Measurements from ENCODE around the gene PARVG.

The PARVG gene

DNA sequence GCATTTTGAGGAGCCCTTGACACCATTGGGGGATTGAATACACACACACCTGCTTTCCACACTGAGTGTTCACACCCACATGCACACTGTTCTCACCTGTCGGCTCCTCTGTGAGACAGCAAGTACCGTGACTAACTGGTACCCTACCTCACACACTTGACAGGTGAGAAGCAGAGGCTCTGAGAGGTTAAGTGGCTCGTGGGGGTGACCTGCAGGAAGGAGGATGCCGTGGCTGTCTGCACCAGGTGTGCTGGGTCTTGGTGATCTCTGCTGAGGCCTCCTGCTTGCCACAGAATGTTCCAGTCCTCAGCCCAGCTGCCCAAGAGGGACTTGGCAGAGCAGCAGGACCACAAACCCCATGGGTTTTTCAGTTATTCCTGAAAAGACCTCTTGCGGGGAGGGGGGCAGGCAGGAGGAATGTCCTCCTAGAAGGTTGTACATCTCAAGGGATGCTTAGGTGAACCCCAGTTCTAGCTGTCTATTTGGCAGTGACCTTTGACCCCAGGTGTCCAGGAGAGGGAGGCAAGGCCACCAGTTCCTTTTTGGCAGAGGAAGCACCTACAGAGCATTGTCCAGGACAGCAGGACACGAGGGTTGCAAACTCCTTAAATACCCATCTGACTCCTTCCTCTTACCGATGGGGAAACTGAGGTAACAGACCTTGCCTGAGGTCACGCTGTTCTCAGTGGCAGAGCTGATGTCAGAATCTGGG, 66.0 kb downstream of the PARVG start:
- no peak for DNase-seq

DNA sequence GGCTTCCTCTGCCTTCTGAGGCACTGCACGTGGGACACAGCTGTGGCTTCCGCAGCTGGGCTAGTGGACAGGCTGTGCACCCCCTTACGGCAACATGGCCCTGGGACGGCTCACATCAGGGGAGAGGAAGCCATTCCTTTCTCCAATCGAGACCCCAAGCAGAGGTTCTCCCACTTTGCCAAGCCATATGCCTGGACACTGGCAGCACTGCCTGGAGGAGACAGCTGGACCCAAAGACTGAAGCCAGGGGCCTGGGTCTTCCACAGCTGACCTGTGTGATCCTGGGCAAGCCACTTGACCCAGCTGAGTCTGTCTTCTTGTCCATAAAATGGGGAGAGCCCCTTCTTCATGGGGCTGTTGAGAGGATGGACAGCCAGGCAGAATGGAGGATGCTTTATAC, 66.6 kb downstream of the PARVG start:
- DNase-seq: no peak

DNA sequence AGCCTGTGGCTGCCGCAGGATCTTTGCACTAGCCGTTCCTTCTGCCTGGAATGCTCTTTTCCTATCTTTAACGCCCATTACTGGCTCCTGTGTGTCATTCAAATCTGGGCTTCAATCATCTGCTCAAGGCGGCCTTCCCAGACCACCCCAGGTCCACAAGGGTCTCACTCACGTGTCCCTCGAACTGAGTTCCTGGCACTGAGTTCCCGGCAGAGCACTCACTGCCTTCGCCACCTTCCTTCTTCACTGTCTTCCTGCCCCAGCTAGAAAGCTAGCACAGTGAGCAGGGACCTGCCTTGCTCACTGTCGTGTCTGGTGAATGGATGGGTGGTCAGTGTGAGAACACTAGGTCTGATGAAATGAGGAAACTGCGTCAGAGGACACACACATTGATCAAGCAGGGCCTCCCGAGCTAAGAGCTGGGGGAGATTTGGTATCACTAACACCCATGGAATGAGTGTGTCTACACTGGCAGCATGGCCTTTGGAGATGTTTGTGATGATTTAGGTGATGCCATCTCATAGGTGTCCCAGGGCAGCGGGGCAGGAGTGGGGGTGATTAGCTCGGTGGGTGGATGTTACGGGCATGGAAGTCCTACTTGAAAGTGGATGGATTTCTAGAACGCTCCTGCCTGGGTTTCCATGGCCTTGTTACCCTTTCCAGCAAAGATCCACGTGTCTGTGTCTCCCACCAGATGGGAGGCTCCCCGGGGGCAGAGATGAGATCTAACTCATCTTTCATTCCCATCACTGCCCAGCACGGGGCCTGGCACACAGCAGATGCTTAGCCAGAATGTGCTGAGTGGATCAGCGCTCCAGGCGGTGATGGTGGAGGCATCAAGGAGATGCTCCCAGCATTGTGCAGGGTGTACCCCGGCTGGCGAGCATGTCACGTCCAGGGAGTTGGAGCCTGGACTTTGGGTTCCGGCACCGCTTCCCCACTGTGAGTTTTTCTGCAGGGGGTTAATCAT, 67.5 kb downstream of the PARVG start:
- no peak for DNase-seq

DNA sequence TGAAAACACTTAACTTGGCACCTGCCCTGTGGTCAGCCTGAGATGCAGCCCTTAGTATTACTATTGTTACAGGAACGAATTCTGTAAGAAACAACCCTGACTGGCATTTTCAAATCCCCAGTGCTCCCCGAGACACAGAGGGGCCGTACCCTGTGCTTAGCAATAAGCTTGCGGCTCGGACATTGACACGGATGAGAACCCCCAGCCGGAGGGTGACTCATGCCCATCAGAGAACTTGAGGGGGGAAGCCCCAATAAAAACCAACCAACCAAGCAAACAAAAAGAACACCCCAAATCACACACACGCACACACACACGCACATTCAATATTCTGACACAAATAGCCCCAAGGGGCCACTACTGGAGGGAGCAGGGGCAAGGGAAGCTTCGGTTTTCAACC, 68.2 kb downstream of the PARVG start:
- DNase-seq: no peak

DNA sequence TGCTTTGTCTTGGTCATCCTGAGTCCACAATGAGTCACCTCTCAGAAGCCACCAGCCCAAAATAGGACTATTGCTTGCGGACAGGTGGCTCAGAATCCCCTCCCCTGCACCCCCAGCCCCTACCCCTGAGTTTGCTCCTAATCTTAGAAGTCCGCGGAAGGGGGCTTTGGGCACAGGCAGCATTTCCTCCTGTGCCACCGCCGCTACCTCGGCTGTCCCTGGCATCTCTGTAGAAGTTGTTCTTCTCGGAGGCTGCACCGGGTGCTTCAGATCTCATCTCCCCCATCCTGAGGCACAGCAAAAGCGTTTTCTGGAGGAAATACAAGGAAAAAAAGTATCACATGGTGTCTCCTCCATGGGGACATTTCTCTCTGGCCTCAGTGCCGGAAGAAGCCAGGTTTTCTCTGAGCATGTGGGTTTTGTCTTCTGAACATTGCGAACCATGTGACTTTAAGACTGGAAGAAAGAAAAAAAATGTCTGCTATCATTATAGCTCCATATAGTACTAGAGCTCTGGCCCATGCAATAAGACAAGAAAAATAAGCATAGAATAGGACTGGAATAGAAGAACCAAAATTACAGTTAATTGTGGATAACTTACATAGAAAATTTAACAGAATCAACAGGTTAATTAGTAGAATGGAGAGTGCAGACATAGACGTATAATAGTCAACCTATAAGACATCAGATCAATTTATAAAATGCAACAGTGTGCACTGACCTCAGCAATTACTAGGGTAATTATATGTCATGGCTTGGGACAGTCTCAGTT, 68.8 kb downstream of the PARVG start:
- DNase-seq: no peak

DNA sequence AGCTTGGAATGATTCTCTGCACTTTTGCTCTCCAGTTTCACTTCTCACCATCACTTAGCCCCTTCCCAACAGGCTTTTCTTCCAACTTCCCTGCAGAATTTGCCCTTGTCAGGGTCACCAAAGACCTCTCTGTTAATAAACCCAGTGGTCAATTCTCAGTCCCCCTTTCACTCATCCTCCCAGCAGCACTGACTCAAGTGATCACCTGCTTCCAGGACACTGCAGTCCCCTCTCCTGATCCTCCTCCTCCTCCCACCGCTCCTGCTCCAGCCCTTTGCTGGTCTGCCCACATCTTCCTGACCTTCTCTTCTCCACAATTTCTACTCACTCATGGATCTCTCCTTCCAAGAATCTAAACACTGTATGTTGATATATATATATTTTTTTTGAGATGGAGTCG, 74.1 kb downstream of the PARVG start:
- DNase-seq: no peak

DNA sequence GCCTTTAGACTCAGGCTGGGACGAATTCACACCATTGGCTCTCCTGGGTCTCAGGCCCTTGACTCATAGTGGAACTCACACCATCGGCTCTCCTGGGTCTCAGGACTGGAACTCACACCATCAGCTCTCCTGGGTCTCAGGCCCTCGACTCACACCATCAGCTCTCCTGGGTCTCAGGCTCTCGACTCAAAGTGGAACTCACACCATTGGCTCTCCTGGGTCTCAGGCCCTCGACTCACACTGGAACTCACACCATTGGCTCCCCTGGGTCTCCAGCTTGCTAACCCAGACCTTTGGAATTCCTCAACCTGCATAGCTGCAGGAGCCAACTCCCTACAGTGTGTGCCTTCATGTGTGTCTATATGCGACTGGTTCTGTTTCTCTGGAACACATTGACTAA, 75.4 kb downstream of the PARVG start:
- no peak for DNase-seq

DNA sequence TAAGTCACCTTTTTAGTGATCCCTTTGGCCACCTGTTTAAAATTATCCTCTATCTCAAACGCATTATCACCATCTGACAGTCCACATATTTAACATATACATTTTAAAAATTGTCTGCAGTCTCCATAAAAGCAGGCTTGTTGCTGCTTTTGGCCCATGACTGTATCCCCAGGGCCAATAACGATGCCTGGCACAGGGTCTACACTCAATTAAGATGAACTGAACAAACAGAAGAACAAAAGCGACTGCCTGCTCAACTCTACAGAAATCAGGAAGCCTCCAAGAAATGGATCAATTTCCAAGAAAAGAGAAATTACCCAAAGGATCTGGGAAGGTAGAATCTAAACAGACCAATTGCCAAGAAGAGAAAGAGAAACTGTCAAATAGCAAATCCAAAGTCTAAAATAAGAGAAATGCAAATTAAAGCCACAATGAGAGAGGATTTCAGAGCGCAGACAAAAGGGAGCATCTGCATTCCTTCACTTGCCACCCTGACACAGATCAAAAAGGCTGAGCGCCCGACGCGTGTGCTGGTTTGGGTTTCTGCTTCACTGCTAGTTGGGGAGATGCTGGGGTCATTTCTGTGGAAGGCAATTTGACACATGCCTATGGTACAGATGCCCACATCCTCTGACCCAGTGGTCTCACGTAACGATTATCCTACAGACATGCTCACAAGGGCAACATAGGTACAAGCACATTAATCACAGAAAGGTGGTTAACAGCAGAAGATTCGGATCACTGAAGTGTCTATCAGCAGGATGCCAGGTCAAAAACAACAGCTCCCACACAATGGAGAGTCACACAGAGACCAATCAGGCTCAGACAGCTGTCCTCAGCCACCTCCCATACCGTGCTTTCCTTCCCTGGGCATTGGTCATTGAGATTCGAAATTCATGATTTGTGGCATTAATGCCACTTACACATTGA, 76.1 kb downstream of the PARVG start:
- no peak for DNase-seq

Measured in CD4-positive, alpha-beta T cell treated with Interferon gamma for 1 hour (primary cell).